Uterus (tissue), 2 donors: ENCODE results near the gene TIMM10B.
"Not testable (repeated sequence)": the region's sequence is repeated elsewhere in the genome, so short reads cannot be mapped to it uniquely, and the experiment has no call there.

Experiments used
- CTCF ChIP-seq, 4 experiments: fragments of 200-600 bp in 2 of 4; fragments of 450-650 bp in 2 of 4; sonication (generic) in 2 of 4; IDR thresholded peaks; one replicate each; pipeline ENCODE4 v1.5.1; 2016 to 2019; ENCODE audit warnings: antibody characterized with exemption in 4 of 4, mild to moderate bottlenecking in 2 of 4, moderate library complexity in 1 of 4
- POLR2A ChIP-seq, 2 donors: fragments of 450-650 bp; IDR thresholded peaks; one replicate each; pipeline ENCODE4 v1.6.1; 2016; ENCODE audit warnings: antibody characterized with exemption in 2 of 2, mild to moderate bottlenecking in 1 of 2, moderate library complexity in 1 of 2

DNA sequence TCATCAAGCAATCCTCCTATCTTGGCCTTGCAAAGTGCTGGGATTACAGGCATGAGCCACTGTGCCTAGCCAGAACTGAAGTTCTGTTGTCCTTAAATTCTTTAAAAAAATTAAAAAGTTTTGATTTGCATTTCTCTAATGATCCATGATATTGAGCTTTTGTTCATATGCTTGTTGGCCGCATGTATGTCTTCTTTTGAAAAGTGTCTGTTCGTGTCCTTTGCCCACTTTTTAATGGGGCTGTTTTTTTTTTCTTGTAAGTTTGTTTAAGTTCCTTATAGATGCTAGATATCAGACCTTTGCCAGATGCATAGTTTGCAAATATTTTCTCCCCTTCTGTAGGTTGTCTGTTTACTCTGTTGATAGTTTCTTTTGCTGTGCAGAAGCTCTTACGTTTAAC, 40.6 kb downstream of the TIMM10B start:
- not testable (repeated sequence) for TF ChIP-seq CTCF, POLR2A (IDR thresholded peaks at IDR 0.05)
